Right ventricle myocardium inferior (tissue), 1 donor: ENCODE data around the gene SLC25A19. TPM values are rescaled to one million over a fixed set of nuclear protein-coding genes. Genes with fewer than 3 reads are reported as not detected.
A peak's percentile ranks its signal among the peaks of the same experiment; 100 is the strongest.
"Not testable (repeated sequence)": the region's sequence is repeated elsewhere in the genome, so short reads cannot be mapped to it uniquely, and the experiment has no call there.

Experiments
- ATAC-seq: fragments of 200-7000 bp; cut with Tn5 transposase; one replicate; pipeline ENCODE4 v1.9.1; 2020; ENCODE audit warnings: mild to moderate bottlenecking, moderate library complexity
- DNase-seq: peaks from one replicate; pipeline ENCODE4 v3.0.0; 2021; ENCODE audit errors: missing footprints
- intact Hi-C: fragments of 100-400 bp; cut with DNase I; formaldehyde crosslinking; loops from one replicate; pipeline ENCODE4 v1.11.0; 2022
- total RNA-seq: library from RNA; stranded (reverse); fragmentation: NEBNext Ultra II Directional; extraction: Animal tissue kit (Norgen Biotek cat#: 25700); gene quantifications from one replicate; pipeline ENCODE4 v1.2.1, GENCODE V29; 2021
- donor health status: DM: no; HTN: yes; CAD: no; lungs with severe emphysema.

The SLC25A19 gene
- total RNA-seq, 1 donor from 2014 or later, result 19.5 TPM

GRCh38 chr17:75271955-75272847, 17.0 kb downstream of the SLC25A19 start:
- peak; percentile 79 for DNase-seq
- intact Hi-C loops, result loop anchor here (2.0 kb wide), 1 partner anchor 17 kb away; the partner anchor contains the start of gene SLC25A19
- peak; percentile 41 for ATAC-seq

GRCh38 chr17:75271233-75271954, 17.8 kb downstream of the SLC25A19 start:
- ATAC-seq (peak; percentile 88), DNase-seq (peak; percentile 95)
- intact Hi-C loops, result loop anchor here (2.0 kb wide), 1 partner anchor 17 kb away; the partner anchor contains the start of gene SLC25A19

- intact Hi-C loops, result loop anchor here (2.0 kb wide), 1 partner anchor 18 kb away; the partner anchor contains the start of gene SLC25A19
- ATAC-seq (no peak), DNase-seq (no peak)
Observed at GRCh38 chr17:75270966-75271232, 18.3 kb downstream of the SLC25A19 start, which contains the start of gene MIF4GD. MIF4GD (minus strand) TSS chr17:75271231; CDS start chr17:75270195, 1,036 bp downstream.

- DNase-seq (peak; percentile 79), ATAC-seq (peak; percentile 38)
- intact Hi-C loops, result loop anchor here (2.0 kb wide), 1 partner anchor 18 kb away; the partner anchor contains the start of gene SLC25A19
Observed at GRCh38 chr17:75270218-75270965, 18.8 kb downstream of the SLC25A19 start.

- intact Hi-C loops, result loop anchor here (2.0 kb wide), 1 partner anchor 19 kb away; the partner anchor contains the start of gene SLC25A19
- no peak for DNase-seq
- no peak for ATAC-seq
Observed at GRCh38 chr17:75269844-75270217, 19.4 kb downstream of the SLC25A19 start.

DNA sequence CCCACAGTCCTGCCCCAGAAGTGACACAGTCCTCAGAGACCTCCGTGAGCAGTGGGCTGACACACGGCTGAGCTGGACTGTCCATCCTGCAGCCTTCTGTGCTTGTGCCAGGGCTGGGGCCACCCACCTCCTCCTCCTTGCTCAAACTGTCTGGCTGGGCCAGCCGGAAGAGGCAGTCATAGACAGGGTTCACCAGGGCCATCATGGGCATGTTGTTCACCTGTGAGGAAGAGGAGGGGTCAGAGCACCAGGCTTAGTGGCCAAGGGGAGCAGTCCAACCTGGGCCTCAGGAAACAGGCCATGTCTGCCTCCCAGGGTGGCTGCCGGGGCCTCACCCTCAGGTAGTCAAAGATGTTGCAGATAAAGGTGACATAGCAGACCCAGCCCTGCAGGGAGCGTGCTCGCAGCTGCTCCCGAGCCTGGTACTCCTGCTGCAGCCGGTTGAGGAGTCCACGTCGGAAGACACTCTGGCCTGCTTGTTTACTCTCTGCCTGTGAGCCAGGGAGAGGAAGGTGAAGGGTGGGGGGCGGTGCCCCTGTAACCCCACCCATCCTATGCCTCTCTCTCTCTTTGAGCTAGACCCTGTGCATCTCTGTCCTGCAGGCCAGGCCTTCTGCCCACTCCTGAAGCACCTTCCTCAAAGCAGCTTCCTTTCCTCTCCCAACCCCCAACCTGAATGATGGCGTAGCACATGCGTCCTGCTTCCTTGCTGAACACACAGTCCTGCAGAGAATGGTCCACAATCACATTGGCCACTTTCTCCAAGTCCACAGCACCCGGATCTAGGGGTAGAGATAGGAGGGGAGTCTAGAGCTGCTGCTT, 21.6 kb downstream of the SLC25A19 start:
- DNase-seq (no peak), ATAC-seq (no peak)
- intact Hi-C loops, result no loop called here

DNA sequence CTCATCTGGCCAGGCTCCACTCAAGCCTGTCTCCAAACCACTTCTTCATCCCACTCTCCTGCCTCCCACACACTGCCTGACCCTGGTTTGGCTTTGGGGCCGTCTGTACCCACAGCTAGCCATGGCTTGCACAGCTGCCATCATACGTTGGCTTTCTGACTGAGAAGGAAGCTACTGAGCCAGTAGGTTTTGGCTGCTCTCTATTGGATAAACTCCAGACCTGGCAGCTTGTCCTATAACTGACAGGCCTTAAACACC, 22.2 kb downstream of the SLC25A19 start:
- no peak for DNase-seq
- no peak for ATAC-seq
- intact Hi-C loops, result no loop called here

- intact Hi-C loops, result no loop called here
- ATAC-seq, result no peak
- DNase-seq, result no peak
Observed at GRCh38 chr17:75266316-75267152, 22.7 kb downstream of the SLC25A19 start.

DNA sequence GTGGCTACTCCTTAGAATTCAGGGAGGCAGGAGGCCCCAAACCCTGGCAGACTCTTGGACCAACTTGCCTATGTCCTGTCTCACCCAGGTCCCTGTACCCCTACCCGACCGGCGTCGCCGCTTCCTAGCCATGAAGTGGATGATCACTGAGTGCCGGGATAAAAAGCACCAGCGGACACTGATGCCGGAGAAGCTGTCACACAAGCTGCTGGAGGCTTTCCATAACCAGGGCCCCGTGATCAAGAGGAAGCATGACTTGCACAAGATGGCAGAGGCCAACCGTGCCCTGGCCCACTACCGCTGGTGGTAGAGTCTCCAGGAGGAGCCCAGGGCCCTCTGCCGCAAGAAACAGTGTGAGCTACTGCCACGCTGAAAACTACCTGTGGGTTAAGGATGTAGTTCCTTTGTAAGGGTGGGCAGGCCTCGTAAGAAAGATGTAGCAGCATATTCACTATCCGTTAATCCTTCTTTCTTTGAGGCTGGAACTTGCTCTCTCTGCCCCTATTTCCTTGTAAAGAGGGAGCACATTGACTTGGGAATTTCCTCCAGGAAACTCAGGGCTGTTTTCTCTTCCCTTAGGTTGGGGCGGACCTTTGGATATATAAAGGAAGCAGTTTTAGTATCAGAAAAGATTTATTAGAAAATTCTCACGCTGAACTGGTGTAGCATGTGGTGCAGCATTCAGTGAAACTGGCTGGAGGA, 23.5 kb downstream of the SLC25A19 start:
- intact Hi-C loops, result no loop called here
- DNase-seq, result no peak

DNA sequence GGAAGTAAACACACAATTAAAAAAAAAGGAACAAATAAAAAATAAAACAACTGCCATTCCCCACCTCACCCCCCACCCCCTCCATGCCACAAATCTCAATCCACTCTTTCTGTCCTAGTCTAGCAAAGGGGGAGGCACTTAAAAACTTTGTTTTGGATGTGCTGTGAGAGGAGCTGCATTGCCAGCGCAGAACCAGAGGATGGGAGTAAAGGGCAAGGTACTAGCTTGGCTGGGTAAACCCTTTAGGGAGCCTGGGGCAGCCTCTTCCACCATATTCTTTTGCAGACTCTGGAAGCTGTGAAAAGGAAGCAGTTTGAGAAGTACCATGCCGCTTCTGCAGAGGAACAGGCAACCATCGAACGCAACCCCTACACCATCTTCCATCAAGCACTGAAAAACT, 26.2 kb downstream of the SLC25A19 start:
- ATAC-seq (no peak), DNase-seq (no peak)
- intact Hi-C loops, result loop anchor here (5.0 kb wide), 1 partner anchor 81 kb away; the partner anchor contains the start of gene SUMO2

More for the DNA sequence above, 23.5 kb downstream of the SLC25A19 start:
- ATAC-seq, result no peak

GRCh38 chr17:75262112-75262606, 27.1 kb downstream of the SLC25A19 start:
- DNase-seq (no peak), ATAC-seq (no peak)
- intact Hi-C loops, result loop anchor here (5.0 kb wide), 1 partner anchor 80 kb away; the partner anchor contains the start of gene SUMO2

DNA sequence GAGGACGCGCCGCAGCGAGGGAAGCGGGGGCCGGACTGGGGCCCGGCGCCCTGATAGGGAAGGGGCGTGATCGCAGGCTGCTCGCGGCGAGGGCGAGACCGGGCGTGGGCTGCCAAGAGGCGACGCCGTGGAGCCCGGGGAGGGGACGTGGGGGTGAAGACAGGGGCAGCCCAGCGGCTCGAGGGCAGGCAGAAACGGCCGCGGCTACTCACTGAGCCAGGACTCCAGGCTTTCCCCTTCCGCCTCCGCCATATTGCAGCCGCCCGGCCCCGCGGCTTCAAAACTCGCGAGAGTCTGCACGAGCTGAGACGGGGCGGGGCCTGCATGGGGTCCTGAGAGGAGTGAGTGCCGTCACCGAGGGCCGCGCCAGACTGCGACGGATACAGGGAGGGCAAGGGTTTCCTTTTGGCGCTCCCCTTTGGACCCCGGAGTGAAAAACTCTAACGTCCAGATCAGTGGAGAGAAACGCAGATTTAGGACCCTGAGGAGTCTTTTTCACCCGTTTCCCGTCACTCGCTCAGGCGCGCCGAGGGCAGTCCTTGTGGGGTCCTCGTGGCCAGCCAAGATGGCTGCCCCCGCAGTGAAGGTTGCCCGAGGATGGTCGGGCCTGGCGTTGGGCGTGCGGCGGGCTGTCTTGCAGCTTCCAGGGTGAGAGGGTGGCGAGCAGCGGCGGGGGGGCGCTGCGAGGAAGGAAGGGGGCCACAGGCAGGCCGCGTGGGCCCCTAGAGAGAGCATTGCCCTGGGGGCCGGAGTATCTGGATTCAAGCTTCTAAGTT, 27.7 kb downstream of the SLC25A19 start, which contains the start of the genes GGA3 and MRPS7:
TSS of gene GGA3 (minus strand) at position 271 of the 776 bp plus-strand sequence. CDS start at position 252, 19 bp downstream.
TSS of gene MRPS7 (plus strand) at position 544 of the 776 bp plus-strand sequence. CDS start at position 566, 22 bp downstream.
- intact Hi-C loops, result loop anchor here (5.0 kb wide), 1 partner anchor 79 kb away; the partner anchor contains the start of gene SUMO2
- ATAC-seq (peak; percentile 98), DNase-seq (peak; percentile 99)

DNA sequence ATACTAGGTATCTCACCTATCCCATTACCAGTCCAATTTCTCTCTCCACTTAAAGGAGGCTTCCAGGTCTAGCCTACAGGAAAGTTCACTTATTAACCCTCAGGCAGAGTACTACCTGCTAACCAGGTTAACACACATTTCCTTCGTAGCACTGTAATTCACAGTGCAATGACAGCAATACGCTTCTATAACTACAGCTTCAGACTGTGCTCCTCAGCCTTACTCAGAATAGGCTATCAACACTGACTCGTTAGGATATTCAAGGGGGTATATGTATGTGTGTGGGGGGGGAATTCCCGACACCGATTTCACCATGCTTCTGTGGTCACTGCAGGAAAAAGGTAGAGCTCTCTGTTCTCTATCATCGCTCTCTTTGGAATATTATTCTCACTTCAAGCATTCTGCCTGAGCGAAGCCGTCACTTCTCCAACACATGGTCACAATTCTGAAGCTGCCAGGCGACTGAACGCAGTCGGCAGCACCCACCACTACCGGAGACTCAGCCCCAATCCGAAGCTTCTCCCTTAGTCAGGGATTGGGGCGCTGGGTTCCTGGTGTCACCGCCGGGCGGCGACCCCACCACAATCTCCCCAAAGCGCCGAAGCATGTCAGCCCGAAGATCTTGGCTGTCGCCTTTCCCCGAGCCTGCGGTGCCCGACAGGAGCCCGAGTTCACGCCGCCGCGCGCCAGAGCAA, 28.4 kb downstream of the SLC25A19 start:
- no peak for ATAC-seq
- intact Hi-C loops, result loop anchor here (5.0 kb wide), 1 partner anchor 78 kb away; the partner anchor contains the start of gene SUMO2

GRCh38 chr17:75257228-75257627, 32.0 kb downstream of the SLC25A19 start:
- DNase-seq, ATAC-seq, intact Hi-C loops: not testable (repeated sequence)

More for the DNA sequence above, 28.4 kb downstream of the SLC25A19 start:
- DNase-seq, result no peak
